ENCODE results near the gene KRCC1.

DNA sequence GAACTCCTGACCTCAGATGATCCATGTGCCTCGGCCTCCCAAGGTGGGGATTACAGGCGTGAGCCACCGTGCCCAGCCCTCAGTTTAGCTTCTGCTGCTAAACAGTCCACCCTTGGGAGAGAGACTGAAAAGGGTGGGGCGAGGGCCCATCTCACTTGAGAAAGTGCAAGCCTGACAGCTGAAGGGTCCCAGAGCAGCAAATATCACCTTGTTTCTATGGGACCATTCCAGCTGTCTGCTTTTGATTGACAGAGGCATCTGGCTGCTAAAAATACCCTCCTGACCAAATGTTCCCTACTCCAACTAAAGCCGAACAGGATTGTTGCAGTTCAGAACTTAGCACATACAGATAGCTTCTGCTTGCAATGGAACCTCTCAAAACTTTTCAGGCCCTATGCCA lies 11.6 kb upstream of the KRCC1 start:
- TF ChIP-seq, protein P1, sequence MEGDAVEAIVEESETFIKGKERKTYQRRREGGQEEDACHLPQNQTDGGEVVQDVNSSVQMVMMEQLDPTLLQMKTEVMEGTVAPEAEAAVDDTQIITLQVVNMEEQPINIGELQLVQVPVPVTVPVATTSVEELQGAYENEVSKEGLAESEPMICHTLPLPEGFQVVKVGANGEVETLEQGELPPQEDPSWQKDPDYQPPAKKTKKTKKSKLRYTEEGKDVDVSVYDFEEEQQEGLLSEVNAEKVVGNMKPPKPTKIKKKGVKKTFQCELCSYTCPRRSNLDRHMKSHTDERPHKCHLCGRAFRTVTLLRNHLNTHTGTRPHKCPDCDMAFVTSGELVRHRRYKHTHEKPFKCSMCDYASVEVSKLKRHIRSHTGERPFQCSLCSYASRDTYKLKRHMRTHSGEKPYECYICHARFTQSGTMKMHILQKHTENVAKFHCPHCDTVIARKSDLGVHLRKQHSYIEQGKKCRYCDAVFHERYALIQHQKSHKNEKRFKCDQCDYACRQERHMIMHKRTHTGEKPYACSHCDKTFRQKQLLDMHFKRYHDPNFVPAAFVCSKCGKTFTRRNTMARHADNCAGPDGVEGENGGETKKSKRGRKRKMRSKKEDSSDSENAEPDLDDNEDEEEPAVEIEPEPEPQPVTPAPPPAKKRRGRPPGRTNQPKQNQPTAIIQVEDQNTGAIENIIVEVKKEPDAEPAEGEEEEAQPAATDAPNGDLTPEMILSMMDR (IDR thresholded peaks at IDR 0.05): no peak
- no peak for TF ChIP-seq POLR2A (IDR thresholded peaks at IDR 0.05)
